Fibroblast of pulmonary artery (primary cell): Measurements from ENCODE around the gene ISM2.
A peak's percentile ranks its signal among the peaks of the same experiment; 100 is the strongest.

ENCODE experiments used
- DNase-seq: peaks from one replicate; pipeline ENCODE4 v3.0.0-alpha.2; 2010; ENCODE audit warnings: low read depth
- H3K4me3 ChIP-seq: replicated peaks from 2 replicates; pipeline ENCODE4 v1.5.1; 2011; ENCODE audit warnings: low read depth, mild to moderate bottlenecking, control low read depth, low read length, moderate library complexity
- CTCF ChIP-seq: IDR thresholded peaks from 2 replicates; pipeline ENCODE4 v1.5.1; 2011; ENCODE audit warnings: mild to moderate bottlenecking, control low read depth, low read length, inconsistent platforms; ENCODE audit errors: missing control alignments

ISM2 gene

GRCh38 chr14:77457115-77457521 lies 41.5 kb downstream of the ISM2 start:
- no peak for DNase-seq
- H3K4me3 ChIP-seq = peak overlapping the region; percentile 96
- no peak for TF ChIP-seq CTCF

- TF ChIP-seq CTCF = no peak
- DNase-seq = no peak
- peak overlapping the region; percentile 96 for H3K4me3 ChIP-seq
Measured at GRCh38 chr14:77455966-77456640, 42.5 kb downstream of the ISM2 start.

GRCh38 chr14:77442196-77442595 lies 56.4 kb downstream of the ISM2 start:
- TF ChIP-seq CTCF = no peak
- no peak for DNase-seq
- no peak overlapping the region for H3K4me3 ChIP-seq

GRCh38 chr14:77439861-77440260 lies 58.8 kb downstream of the ISM2 start:
- no peak overlapping the region for H3K4me3 ChIP-seq
- no peak for TF ChIP-seq CTCF
- DNase-seq = no peak

GRCh38 chr14:77438596-77438995 lies 60.0 kb downstream of the ISM2 start:
- no peak for TF ChIP-seq CTCF
- H3K4me3 ChIP-seq = no peak overlapping the region
- no peak for DNase-seq

GRCh38 chr14:77436042-77436441 lies 62.6 kb downstream of the ISM2 start:
- TF ChIP-seq CTCF = no peak
- DNase-seq = no peak
- H3K4me3 ChIP-seq = no peak overlapping the region

GRCh38 chr14:77426396-77426795 lies 72.2 kb downstream of the ISM2 start:
- no peak for TF ChIP-seq CTCF

More at GRCh38 chr14:77426396-77426795, 72.2 kb downstream of the ISM2 start:
- DNase-seq = no peak
- no peak overlapping the region for H3K4me3 ChIP-seq
